CD4-positive, alpha-beta T cell (primary cell): ENCODE data around the gene SKAP1. TPM values are rescaled to one million over a fixed set of nuclear protein-coding genes. Genes with fewer than 3 reads are reported as not detected.

Source experiments
- ATAC-seq: fragments of 200-7000 bp; cut with Tn5 transposase; one replicate; pipeline ENCODE4 v1.10.0; 2022; ENCODE audit warnings: mild to moderate bottlenecking; ENCODE audit not compliant: poor library complexity
- CTCF ChIA-PET: fragments of 350-600 bp; sonication (Branson Sonifier 250); formaldehyde crosslinking; loops from one replicate; lab custom pipeline; 2021; ENCODE audit warnings: antibody characterized with exemption, inconsistent platforms; lab: Charles Lee
- POLR2A ChIA-PET: fragments of 350-600 bp; sonication (Branson Sonifier 250); formaldehyde crosslinking; loops from one replicate; lab custom pipeline; 2021; ENCODE audit warnings: antibody characterized with exemption, inconsistent platforms; lab: Charles Lee
- DNase-seq, 14 experiments: peaks; one replicate each; pipeline ENCODE4 v3.0.0-alpha.2; 2013 to 2020; ENCODE audit warnings: mixed read lengths in 2 of 14
- H3K27ac ChIP-seq, 2 donors: one replicate each; pipeline versions ENCODE4 v1.5.1 to v1.7.0; 2013; ENCODE audit warnings: low read length in 2 of 2, low read depth in 1 of 2, mild to moderate bottlenecking in 1 of 2
- H3K27me3 ChIP-seq, 2 experiments: 1 replicate in 1 of 2; 2 replicates in 1 of 2; pipeline versions ENCODE4 v1.6.1 to v1.7.0; 2013; ENCODE audit warnings: low read length in 2 of 2, control low read depth in 1 of 2, mild to moderate bottlenecking in 1 of 2, moderate library complexity in 1 of 2; ENCODE audit not compliant: insufficient read depth in 2 of 2, control insufficient read depth in 1 of 2
- H3K36me3 ChIP-seq: one replicate; pipeline ENCODE4 v1.6.1; 2013; ENCODE audit warnings: low read length, control low read depth; ENCODE audit not compliant: insufficient read depth
- H3K4me1 ChIP-seq: one replicate; pipeline ENCODE4 v1.6.1; 2013; ENCODE audit warnings: low read length, control low read depth; ENCODE audit not compliant: insufficient read depth
- H3K4me3 ChIP-seq: one replicate; pipeline ENCODE4 v1.5.1; 2013; ENCODE audit warnings: mild to moderate bottlenecking, low read length, moderate library complexity
- H3K9me3 ChIP-seq, 2 experiments: 1 replicate in 1 of 2; 2 replicates in 1 of 2; pipeline versions ENCODE4 v1.6.1 to v1.7.0; 2013; ENCODE audit warnings: low read length in 2 of 2, mild to moderate bottlenecking in 2 of 2, control low read depth in 1 of 2, moderate library complexity in 1 of 2; ENCODE audit not compliant: control insufficient read depth in 1 of 2, insufficient read depth in 1 of 2
- H3K27ac Mint-ChIP-seq: one replicate; pipeline ENCODE4 v1.8.0; 2020; ENCODE audit warnings: mixed read lengths
- H3K27me3 Mint-ChIP-seq: one replicate; pipeline ENCODE4 v1.8.0; 2021; ENCODE audit warnings: mixed read lengths
- H3K36me3 Mint-ChIP-seq: one replicate; pipeline ENCODE4 v1.8.0; 2021; ENCODE audit warnings: low read depth, mixed read lengths
- H3K4me1 Mint-ChIP-seq: one replicate; pipeline ENCODE4 v1.8.0; 2021; ENCODE audit warnings: low read depth, mixed read lengths
- H3K4me3 Mint-ChIP-seq: one replicate; pipeline ENCODE4 v1.8.0; 2020; ENCODE audit warnings: mild to moderate bottlenecking, mixed read lengths
- H3K9me3 Mint-ChIP-seq: one replicate; pipeline ENCODE4 v1.8.0; 2020; ENCODE audit warnings: mixed read lengths
- CTCF ChIP-seq: fragments of 200-600 bp; IDR thresholded peaks from one replicate; pipeline ENCODE4 v1.8.0; 2022; ENCODE audit warnings: antibody characterized with exemption, mild to moderate bottlenecking
- intact Hi-C, 2 experiments: fragments of 100-400 bp; cut with DNase I in 1 of 2; cut with micrococcal nuclease in 1 of 2; formaldehyde crosslinking; loops; one replicate each; pipeline versions ENCODE4 v1.15.1 to v1.9.0; 2023 to 2025; cut with DNase I, micrococcal nuclease
- total RNA-seq, 174 experiments: library from RNA in 2 of 174; stranded (reverse) in 2 of 174; gene quantifications; one replicate each; pipeline ENCODE4 v1.2.3 and lab custom pipeline; 2021 to 2026

SKAP1 gene
- total RNA-seq, 2 experiments from 2014 or later: 92.0 to 95.1 TPM

- DNase-seq: no peak
- no peak for ATAC-seq
- POLR2A ChIA-PET: no interaction called here
- no peaks in the 10 kb centered on the region for H3K4me1 ChIP-seq
- H3K36me3 ChIP-seq: peaks cover 71% of the 10 kb centered on the region
- Mint-ChIP-seq H3K27me3 (no peaks in the 10 kb centered on the region), H3K9me3 (no peaks in the 10 kb centered on the region), H3K4me1 (peaks cover 34% of the 10 kb centered on the region), H3K27ac (no peak overlapping the region), H3K36me3 (peaks cover 83% of the 10 kb centered on the region), H3K4me3 (no peak overlapping the region)
- no peaks in the 10 kb centered on the region for H3K9me3 ChIP-seq
- intact Hi-C loops: no loop called here
- H3K4me3 ChIP-seq: no peak overlapping the region
- no peaks in the 10 kb centered on the region for H3K27me3 ChIP-seq
- CTCF ChIA-PET: no interaction called here
- H3K27ac ChIP-seq: no peak overlapping the region
- no peak for TF ChIP-seq CTCF
Observed at GRCh38 chr17:48175692-48176470, 254.1 kb downstream of the SKAP1 start.

GRCh38 chr17:48174833-48175523 is 255.0 kb downstream of the SKAP1 start:
- Mint-ChIP-seq H3K27ac (no peak overlapping the region), H3K9me3 (no peaks in the 10 kb centered on the region), H3K36me3 (peaks cover 82% of the 10 kb centered on the region), H3K27me3 (no peaks in the 10 kb centered on the region), H3K4me1 (peaks cover 34% of the 10 kb centered on the region), H3K4me3 (no peak overlapping the region)
- ChIA-PET POLR2A (no interaction called here), CTCF (no interaction called here)
- H3K27me3 ChIP-seq: no peaks in the 10 kb centered on the region
- H3K36me3 ChIP-seq: peaks cover 70% of the 10 kb centered on the region
- intact Hi-C loops: no loop called here
- H3K4me3 ChIP-seq: no peak overlapping the region
- no peak for ATAC-seq
- H3K9me3 ChIP-seq: no peaks in the 10 kb centered on the region
- TF ChIP-seq CTCF: no peak
- no peak for DNase-seq
- H3K27ac ChIP-seq: no peak overlapping the region
- H3K4me1 ChIP-seq: no peaks in the 10 kb centered on the region

- Histone ChIP-seq H3K27ac (no peak overlapping the region), H3K27me3 (no peaks in the 10 kb centered on the region), H3K4me3 (no peak overlapping the region), H3K9me3 (no peaks in the 10 kb centered on the region), H3K36me3 (peaks cover 65% of the 10 kb centered on the region), H3K4me1 (no peaks in the 10 kb centered on the region)
- Mint-ChIP-seq H3K27ac (peak overlapping the region; percentile 28), H3K9me3 (no peaks in the 10 kb centered on the region), H3K4me1 (peaks cover 39% of the 10 kb centered on the region), H3K36me3 (peaks cover 82% of the 10 kb centered on the region), H3K27me3 (no peaks in the 10 kb centered on the region), H3K4me3 (no peak overlapping the region)
- no peak for TF ChIP-seq CTCF
- DNase-seq: no peak
- ChIA-PET CTCF (no interaction called here), POLR2A (interaction anchor here (0.6 to 1.5 kb wide), 3 partner anchors 139 to 420 kb away, joined by 3 to 4 read pairs (median 4); partner anchors contain the start of gene HOXB5)
- ATAC-seq: no peak
- intact Hi-C loops: no loop called here
Observed at GRCh38 chr17:48173191-48173984, 256.6 kb downstream of the SKAP1 start.
